Measurements from ENCODE around the gene SERPINB13.

- TF ChIP-seq CTCF (IDR thresholded peaks at IDR 0.05), result no peak
- TF ChIP-seq POLR2A (IDR thresholded peaks at IDR 0.05), result no peak
These were observed 11.5 kb upstream of the SERPINB13 start for GRCh38 chr18:63575681-63576080.

Data from body of pancreas (tissue), 4 donors.